Activated naive CD8-positive, alpha-beta T cell treated with anti-CD3 and anti-CD28 coated beads for 36 hours (primary cell): ENCODE measurements around the gene IFNL1. TPM values are rescaled to one million over a fixed set of nuclear protein-coding genes. Genes with fewer than 3 reads are reported as not detected.
"Not testable (repeated sequence)": the region's sequence is repeated elsewhere in the genome, so short reads cannot be mapped to it uniquely, and the experiment has no call there.

Source experiments
- DNase-seq: peaks from one replicate; pipeline ENCODE4 v3.0.0; 2021
- H3K27ac Mint-ChIP-seq: one replicate; pipeline ENCODE4 v1.8.0; 2022; ENCODE audit warnings: mild to moderate bottlenecking, moderate library complexity, mixed read lengths
- H3K27me3 Mint-ChIP-seq: one replicate; pipeline ENCODE4 v1.8.0; 2022; ENCODE audit warnings: mild to moderate bottlenecking, mixed read lengths
- H3K36me3 Mint-ChIP-seq: one replicate; pipeline ENCODE4 v1.8.0; 2021; ENCODE audit warnings: mild to moderate bottlenecking, mixed read lengths
- H3K4me1 Mint-ChIP-seq: one replicate; pipeline ENCODE4 v1.8.0; 2021; ENCODE audit warnings: mixed read lengths
- H3K4me3 Mint-ChIP-seq: one replicate; pipeline ENCODE4 v1.8.0; 2022; ENCODE audit warnings: mild to moderate bottlenecking, moderate library complexity, mixed read lengths
- H3K9me3 Mint-ChIP-seq: one replicate; pipeline ENCODE4 v1.8.0; 2022; ENCODE audit warnings: mixed read lengths
- total RNA-seq, 2 experiments: library from RNA; stranded (reverse); gene quantifications; one replicate each; pipeline ENCODE4 v1.2.3, GENCODE V29; 2021

Gene IFNL1
- total RNA-seq, 2 experiments from 2014 or later: not detected

GRCh38 chr19:39264306-39265290 lies 31.6 kb upstream of the IFNL1 start:
- no peaks in the 10 kb centered on the region for H3K9me3 Mint-ChIP-seq
- H3K27ac Mint-ChIP-seq: no peak overlapping the region
- no peak for DNase-seq
- H3K4me1 Mint-ChIP-seq: no peaks in the 10 kb centered on the region
- H3K4me3 Mint-ChIP-seq: no peak overlapping the region
- no peaks in the 10 kb centered on the region for H3K36me3 Mint-ChIP-seq
- H3K27me3 Mint-ChIP-seq: peaks cover 49% of the 10 kb centered on the region

DNA sequence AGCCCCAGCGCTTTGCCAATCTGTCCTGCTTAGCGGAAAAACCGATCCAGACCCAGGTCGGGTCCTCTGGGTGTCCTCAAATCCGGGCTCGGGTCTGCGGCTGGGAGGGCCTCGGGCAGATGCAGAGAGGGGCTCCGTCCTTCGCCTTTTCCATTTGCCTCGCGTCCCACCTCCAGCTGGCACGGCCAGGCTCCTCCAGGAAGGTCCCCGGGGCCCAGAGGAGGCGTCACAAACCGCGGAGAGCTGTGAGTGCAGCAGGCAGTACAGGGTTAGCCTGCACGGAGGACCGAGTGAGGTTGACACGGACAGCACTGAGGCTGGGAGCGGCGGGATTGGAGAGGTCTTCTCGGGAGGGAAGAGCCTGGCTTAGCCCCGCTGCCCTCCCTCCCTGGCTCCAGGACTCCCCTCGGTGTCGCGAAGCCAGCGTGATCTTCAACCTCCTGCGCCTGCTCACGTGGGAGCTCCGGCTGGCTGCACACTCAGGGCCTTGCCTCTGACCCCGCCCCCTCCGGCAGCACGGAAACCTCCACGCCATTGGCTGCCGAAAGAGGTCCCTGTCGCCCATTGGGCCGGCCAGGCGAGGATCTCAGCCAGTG lies 30.8 kb upstream of the IFNL1 start:
- H3K27me3 Mint-ChIP-seq: peaks cover 49% of the 10 kb centered on the region
- no peaks in the 10 kb centered on the region for H3K4me1 Mint-ChIP-seq
- no peaks in the 10 kb centered on the region for H3K36me3 Mint-ChIP-seq
- no peaks in the 10 kb centered on the region for H3K9me3 Mint-ChIP-seq
- no peak overlapping the region for H3K4me3 Mint-ChIP-seq
- no peak for DNase-seq
- H3K27ac Mint-ChIP-seq: no peak overlapping the region

DNA sequence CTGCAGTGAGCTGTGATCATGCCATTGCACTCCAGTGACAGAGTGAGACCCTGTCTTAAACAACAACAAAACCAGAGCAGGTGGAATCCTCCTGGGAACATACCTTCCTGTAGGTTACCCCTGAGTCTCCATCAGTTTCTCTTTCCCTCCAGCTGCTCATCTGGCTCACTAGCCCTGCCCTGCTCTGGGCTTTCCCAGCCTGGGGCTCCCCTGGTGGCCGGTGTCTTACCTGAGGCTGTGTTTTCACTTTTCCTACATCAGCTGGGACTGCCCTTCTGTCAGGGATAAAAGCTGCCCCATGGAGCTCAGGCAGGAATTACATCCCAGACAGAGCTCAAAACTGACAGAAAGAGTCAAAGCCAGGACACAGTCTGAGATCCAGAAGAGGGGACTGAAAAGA lies 28.1 kb upstream of the IFNL1 start, which contains the start of gene IFNL2:
Gene IFNL2 (plus strand): TSS at position 312 of the 400 bp plus-strand sequence. CDS start 173 bp downstream, outside the sequence.
- H3K27me3 Mint-ChIP-seq: peaks cover 30% of the 10 kb centered on the region

DNA sequence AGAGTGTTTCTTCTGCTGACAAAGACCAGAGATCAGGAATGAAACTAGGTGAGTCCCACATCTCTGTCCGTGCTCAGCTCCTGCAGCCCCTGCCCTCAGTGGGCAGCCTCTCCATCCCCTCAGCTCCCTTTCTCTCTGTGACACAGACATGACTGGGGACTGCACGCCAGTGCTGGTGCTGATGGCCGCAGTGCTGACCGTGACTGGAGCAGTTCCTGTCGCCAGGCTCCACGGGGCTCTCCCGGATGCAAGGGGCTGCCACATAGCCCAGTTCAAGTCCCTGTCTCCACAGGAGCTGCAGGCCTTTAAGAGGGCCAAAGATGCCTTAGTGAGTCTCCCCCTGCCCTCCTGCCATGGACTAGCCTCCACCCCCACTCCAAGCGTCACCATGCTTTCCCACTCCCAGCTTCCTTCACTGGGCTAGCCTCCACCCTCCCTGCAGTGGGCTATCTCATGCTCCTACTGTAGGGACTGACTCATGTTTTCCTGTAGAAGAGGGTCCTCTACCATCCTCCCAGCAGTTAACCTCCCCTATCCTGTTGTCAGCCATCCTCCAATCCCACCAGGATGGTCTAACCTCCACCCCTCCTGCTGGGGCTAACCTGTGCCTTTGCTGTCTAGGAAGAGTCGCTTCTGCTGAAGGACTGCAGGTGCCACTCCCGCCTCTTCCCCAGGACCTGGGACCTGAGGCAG lies 27.5 kb upstream of the IFNL1 start:
- not testable (repeated sequence) for H3K4me1 Mint-ChIP-seq, H3K36me3 Mint-ChIP-seq, DNase-seq, H3K27ac Mint-ChIP-seq, H3K9me3 Mint-ChIP-seq, H3K4me3 Mint-ChIP-seq
- peaks cover 25% of the 10 kb centered on the region for H3K27me3 Mint-ChIP-seq

More for the DNA sequence above, 28.1 kb upstream of the IFNL1 start, which contains the start of gene IFNL2:
- not testable (repeated sequence) for H3K36me3 Mint-ChIP-seq, DNase-seq, H3K4me1 Mint-ChIP-seq, H3K9me3 Mint-ChIP-seq, H3K27ac Mint-ChIP-seq, H3K4me3 Mint-ChIP-seq

DNA sequence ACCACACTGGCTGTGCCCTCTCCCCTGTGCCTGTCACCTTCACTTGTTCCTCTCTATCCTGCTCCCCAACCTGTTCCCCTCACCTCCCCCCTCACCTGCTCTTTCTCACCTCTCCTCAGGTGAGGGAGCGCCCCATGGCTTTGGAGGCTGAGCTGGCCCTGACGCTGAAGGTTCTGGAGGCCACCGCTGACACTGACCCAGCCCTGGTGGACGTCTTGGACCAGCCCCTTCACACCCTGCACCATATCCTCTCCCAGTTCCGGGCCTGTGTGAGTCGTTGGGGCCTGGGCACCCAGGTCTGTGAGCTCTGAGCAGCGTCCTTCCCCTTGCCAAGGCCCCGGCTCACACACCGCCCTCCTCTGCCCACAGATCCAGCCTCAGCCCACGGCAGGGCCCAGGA lies 26.8 kb upstream of the IFNL1 start:
- not testable (repeated sequence) for H3K36me3 Mint-ChIP-seq, H3K9me3 Mint-ChIP-seq, DNase-seq, H3K27ac Mint-ChIP-seq, H3K4me1 Mint-ChIP-seq, H3K4me3 Mint-ChIP-seq
- peaks cover 18% of the 10 kb centered on the region for H3K27me3 Mint-ChIP-seq

GRCh38 chr19:39270036-39270871 lies 26.0 kb upstream of the IFNL1 start:
- Mint-ChIP-seq H3K9me3 (no peaks in the 10 kb centered on the region), H3K4me1 (no peaks in the 10 kb centered on the region), H3K4me3 (no peak overlapping the region), H3K36me3 (no peaks in the 10 kb centered on the region), H3K27me3 (peaks cover 11% of the 10 kb centered on the region), H3K27ac (no peak overlapping the region)
- no peak for DNase-seq

DNA sequence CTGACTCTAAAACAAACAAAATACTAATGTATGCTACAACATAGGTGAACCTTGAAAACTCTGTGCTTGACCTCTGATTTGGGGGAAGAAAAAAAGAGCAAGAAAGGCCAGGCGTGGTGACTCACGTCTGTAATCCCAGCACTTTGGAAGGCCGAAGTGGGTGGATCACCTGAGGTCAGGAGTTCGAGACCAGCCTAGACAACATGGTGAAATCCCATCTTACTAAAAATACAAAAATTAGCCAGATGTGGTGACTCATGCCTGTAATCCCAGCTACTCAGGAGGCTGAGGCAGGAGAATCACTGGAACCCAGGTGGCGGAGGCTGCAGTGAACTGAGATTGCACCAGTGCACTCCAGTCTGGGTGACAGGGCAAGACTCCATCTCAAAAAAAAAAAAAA lies 22.3 kb upstream of the IFNL1 start:
- not testable (repeated sequence) for H3K27me3 Mint-ChIP-seq, H3K27ac Mint-ChIP-seq, H3K9me3 Mint-ChIP-seq, H3K4me3 Mint-ChIP-seq, H3K4me1 Mint-ChIP-seq, DNase-seq, H3K36me3 Mint-ChIP-seq

GRCh38 chr19:39275578-39275977 lies 20.6 kb upstream of the IFNL1 start:
- Mint-ChIP-seq H3K4me3 (no peak overlapping the region), H3K27me3 (no peaks in the 10 kb centered on the region), H3K27ac (no peak overlapping the region), H3K36me3 (no peaks in the 10 kb centered on the region), H3K4me1 (no peaks in the 10 kb centered on the region), H3K9me3 (no peaks in the 10 kb centered on the region)
- DNase-seq: no peak

GRCh38 chr19:39276740-39277139 lies 19.5 kb upstream of the IFNL1 start:
- Mint-ChIP-seq H3K27ac (no peak overlapping the region), H3K27me3 (no peaks in the 10 kb centered on the region), H3K36me3 (no peaks in the 10 kb centered on the region), H3K4me1 (no peaks in the 10 kb centered on the region), H3K9me3 (no peaks in the 10 kb centered on the region), H3K4me3 (no peak overlapping the region)
- no peak for DNase-seq

DNA sequence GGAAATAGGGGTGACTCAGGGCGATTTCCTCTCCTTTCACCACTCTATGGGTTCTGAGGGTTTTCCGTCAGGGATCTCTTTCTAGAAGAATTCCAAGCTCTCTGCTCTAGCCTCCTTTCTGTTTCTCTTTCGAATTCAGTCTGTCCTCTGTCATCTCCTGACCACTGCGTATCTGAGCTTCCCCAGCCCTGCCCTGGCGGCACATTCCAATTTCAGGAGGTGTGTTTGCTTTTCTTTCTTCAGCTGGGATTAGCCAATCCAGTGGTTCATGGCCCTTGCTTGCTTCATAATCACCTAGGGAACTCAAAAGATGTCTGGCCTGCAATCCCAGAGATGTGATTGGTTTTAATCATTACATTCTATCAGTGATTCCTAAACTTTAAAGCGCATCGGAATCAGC lies 18.6 kb upstream of the IFNL1 start:
- no peaks in the 10 kb centered on the region for H3K4me1 Mint-ChIP-seq
- no peaks in the 10 kb centered on the region for H3K27me3 Mint-ChIP-seq
- no peak overlapping the region for H3K4me3 Mint-ChIP-seq
- peaks cover 4% of the 10 kb centered on the region for H3K9me3 Mint-ChIP-seq
- DNase-seq: no peak
- no peak overlapping the region for H3K27ac Mint-ChIP-seq
- H3K36me3 Mint-ChIP-seq: no peaks in the 10 kb centered on the region

DNA sequence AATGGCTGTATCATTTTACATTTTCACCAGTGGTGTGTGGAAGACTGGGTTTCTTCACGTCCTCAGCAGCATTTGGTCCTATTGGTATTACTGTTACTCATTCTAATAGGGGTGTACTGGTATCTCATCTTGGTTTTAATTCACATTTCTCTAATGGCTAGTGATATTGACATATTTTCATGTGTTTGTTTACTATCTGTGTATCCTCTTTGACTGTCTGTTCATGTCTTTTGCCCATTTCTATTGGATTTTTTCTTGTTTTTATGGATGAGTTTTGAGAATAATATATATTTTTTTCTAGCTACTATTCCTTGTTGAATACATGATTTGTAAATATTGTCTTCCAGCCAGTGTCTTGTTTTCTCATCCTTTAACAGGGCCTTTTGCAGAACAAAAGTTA lies 14.2 kb upstream of the IFNL1 start:
- H3K27ac Mint-ChIP-seq: no peak overlapping the region
- H3K4me1 Mint-ChIP-seq: no peaks in the 10 kb centered on the region
- peaks cover 3% of the 10 kb centered on the region for H3K27me3 Mint-ChIP-seq
- H3K36me3 Mint-ChIP-seq: no peaks in the 10 kb centered on the region
- no peak overlapping the region for H3K4me3 Mint-ChIP-seq
- no peak for DNase-seq
- peaks cover 8% of the 10 kb centered on the region for H3K9me3 Mint-ChIP-seq

GRCh38 chr19:39284032-39284431 lies 12.2 kb upstream of the IFNL1 start:
- Mint-ChIP-seq H3K27me3 (peaks cover 14% of the 10 kb centered on the region), H3K4me1 (no peaks in the 10 kb centered on the region), H3K9me3 (peaks cover 10% of the 10 kb centered on the region)

GRCh38 chr19:39293394-39293793 lies 2.8 kb upstream of the IFNL1 start:
- peaks cover 11% of the 10 kb centered on the region for H3K4me1 Mint-ChIP-seq
- H3K9me3 Mint-ChIP-seq: no peaks in the 10 kb centered on the region
- DNase-seq: no peak
- no peak overlapping the region for H3K4me3 Mint-ChIP-seq
- H3K27me3 Mint-ChIP-seq: peaks cover 4% of the 10 kb centered on the region
- H3K27ac Mint-ChIP-seq: no peak overlapping the region
- no peaks in the 10 kb centered on the region for H3K36me3 Mint-ChIP-seq

More at GRCh38 chr19:39284032-39284431, 12.2 kb upstream of the IFNL1 start:
- DNase-seq: no peak
- Mint-ChIP-seq H3K27ac (no peak overlapping the region), H3K4me3 (no peak overlapping the region), H3K36me3 (no peaks in the 10 kb centered on the region)

DNA sequence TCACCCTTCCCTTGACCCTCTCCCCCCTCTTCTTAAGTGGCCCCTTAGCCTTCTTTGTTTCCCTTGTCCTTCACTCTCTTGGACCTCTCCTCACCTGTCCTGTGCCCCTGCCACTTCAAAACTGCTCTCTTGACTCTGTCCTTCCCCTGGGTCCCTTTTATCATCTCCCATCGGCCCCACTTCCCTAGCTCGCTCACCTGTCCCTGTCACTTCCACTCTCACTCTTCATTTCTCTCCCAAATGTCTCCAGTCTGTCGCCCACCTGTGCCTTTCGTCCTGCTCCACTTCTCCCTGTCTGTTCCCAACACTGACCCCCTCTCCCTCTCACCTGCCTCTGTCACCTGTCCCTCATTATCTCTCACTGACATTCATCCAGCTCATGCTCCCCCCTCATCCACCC lies 699 bp downstream of the IFNL1 start:
- Mint-ChIP-seq H3K9me3 (no peaks in the 10 kb centered on the region), H3K36me3 (no peaks in the 10 kb centered on the region), H3K4me1 (peaks cover 17% of the 10 kb centered on the region), H3K27ac (no peak overlapping the region), H3K27me3 (no peaks in the 10 kb centered on the region), H3K4me3 (no peak overlapping the region)
- no peak for DNase-seq
